GM19468 (cell line): Measurements from ENCODE around the gene CLCN3.
"Not testable (repeated sequence)": the region's sequence is repeated elsewhere in the genome, so short reads cannot be mapped to it uniquely, and the experiment has no call there.

Source experiments
- ATAC-seq: cut with Tn5 transposase; IDR thresholded peaks from one replicate; pipeline ENCODE4 v1.9.1; 2021; ENCODE audit warnings: mild to moderate bottlenecking, moderate library complexity, moderate number of reproducible peaks; ENCODE audit not compliant: unreplicated experiment; ENCODE audit errors: extremely low read depth

The CLCN3 gene

GRCh38 chr4:169758401-169758962 is 138.1 kb downstream of the CLCN3 start:
- no peak for ATAC-seq

DNA sequence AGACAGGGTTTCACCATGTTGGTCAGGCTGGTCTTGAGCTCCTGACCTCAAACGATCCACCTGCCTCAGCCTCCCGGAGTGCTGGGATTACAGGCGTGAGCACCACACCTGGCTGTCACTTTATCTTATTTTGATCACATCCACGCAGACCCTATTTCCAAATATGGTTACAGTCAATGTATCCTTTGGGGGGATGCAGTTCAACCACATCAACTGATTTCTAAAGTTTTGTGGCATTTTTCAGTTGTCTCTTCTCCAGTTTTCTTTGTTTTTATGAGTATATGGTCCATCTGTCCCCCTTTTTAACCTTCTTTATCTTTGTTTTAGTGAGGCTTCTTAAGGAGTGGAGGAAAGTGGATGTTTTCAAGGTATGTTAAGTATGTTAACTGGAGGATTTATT is 141.5 kb downstream of the CLCN3 start:
- ATAC-seq, result no peak

DNA sequence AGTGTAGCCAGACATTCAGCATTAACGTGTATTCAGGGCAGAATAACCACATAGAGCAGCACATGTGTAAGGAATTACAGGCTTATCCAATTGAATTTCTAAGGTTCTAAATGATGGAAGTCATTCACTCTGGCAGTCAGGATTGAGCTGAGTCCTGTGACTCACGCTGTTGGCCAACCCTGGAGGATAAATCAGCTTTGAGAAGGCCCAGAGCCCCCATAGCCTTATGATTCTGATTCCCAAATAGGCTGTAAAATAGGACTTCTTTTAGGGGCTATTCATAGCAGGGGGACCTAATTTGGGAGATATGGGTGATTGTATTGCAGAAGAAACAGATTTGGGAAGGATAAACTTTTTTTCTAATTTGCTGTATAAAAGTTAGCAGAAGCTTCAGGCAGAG is 145.5 kb downstream of the CLCN3 start:
- ATAC-seq, result no peak

DNA sequence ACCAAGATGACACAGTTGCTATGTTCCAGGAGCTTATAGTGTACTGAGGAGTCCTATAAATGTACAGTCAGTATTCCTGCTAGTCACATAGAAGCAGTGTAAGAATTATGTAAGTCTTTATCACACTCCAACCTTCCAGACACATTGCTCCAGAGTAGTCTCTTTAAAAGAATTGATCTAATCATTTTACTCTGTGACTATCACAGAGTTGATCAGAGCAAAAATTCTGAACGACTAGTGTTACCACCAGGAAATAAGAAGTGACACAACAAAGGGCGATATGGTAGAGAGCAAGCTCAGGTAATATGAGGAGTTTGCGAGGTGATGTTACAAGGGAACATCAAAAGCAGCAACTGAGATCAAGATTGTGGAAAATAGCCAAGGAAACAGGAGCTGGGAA is 146.4 kb downstream of the CLCN3 start:
- ATAC-seq, result no peak

DNA sequence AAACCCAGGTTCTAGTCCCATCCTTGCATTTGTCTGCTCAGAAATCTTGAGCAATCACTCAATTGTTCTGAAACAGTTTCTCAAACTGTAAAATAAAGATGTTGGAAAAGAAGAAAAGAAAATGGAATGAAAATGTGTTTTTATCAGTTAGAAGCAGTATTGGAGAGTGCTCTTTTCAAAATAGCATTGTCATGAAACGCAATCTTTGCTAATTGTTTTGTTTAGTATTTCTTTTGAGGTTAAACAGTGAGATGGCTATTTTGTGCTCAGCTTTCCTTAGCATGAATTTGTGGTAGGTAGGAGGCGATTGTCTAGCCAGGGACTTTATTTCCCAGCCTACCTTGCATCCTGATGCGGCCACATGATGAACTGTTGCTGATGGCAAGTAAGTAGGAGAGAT is 148.0 kb downstream of the CLCN3 start:
- no peak for ATAC-seq

GRCh38 chr4:169770416-169770815 is 150.0 kb downstream of the CLCN3 start:
- no peak for ATAC-seq

- not testable (repeated sequence) for ATAC-seq
Measured at GRCh38 chr4:169771556-169772080, 151.2 kb downstream of the CLCN3 start.
